ENCODE data around the gene PCTP. TPM values are rescaled to one million over a fixed set of nuclear protein-coding genes. Genes with fewer than 3 reads are reported as not detected.
A peak's percentile ranks its signal among the peaks of the same experiment; 100 is the strongest.

PCTP gene
- total RNA-seq, 1 donor from 2014 or later, result 78.1 TPM

GRCh38 chr17:55758171-55758570 is 7.3 kb downstream of the PCTP start:
- Mint-ChIP-seq H3K27me3 (ENCODE audit: unreplicated experiment) (peaks cover 2% of the 10 kb centered on the region), H3K27ac (ENCODE audit: unreplicated experiment) (no peak overlapping the region), H3K4me1 (ENCODE audit: unreplicated experiment) (peaks cover 27% of the 10 kb centered on the region)

DNA sequence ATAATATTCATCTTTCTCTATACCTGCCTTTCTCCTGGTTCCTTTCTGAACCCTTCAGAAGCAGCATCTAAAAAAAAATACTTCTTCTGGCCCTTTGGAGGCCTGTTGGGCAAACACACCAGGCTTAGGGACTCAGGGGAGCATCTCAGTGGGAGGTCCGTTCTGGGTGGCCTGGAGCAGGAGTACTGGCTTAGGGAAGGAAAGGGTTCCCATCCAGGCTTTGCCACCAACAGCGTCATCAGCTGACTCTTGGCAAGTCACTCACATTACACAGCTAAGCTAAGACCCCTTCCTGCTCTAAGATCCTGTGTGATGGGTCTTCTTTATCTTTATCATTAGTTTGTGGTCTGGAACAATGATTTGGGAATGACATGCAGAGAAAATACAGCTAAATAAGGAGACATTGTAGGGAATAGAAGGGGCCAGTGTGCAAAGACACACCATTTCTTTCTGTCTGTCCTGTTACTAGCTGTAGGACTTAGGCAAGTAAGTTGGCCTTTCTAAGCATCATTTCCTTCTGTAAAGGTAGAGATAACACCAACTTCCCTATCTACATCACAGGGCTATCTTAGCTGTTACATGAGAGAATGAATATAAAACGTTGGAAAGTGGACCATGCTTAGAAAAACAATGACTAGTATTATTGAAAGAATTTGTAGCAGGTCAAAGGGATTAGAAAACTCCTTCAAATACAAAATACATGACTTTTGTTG is 9.9 kb downstream of the PCTP start:
- no peak overlapping the region for H3K4me3 Mint-ChIP-seq (ENCODE audit: unreplicated experiment)
- H3K36me3 Mint-ChIP-seq (ENCODE audit: low read depth, unreplicated experiment), result peaks cover 12% of the 10 kb centered on the region
- peaks cover 41% of the 10 kb centered on the region for H3K4me1 Mint-ChIP-seq (ENCODE audit: unreplicated experiment)
- DNase-seq (ENCODE audit: low spot score), result no peak
- H3K27me3 Mint-ChIP-seq (ENCODE audit: unreplicated experiment), result peaks cover 4% of the 10 kb centered on the region
- no peaks in the 10 kb centered on the region for H3K9me3 Mint-ChIP-seq (ENCODE audit: unreplicated experiment)
- no peak for TF ChIP-seq CTCF (IDR thresholded peaks at IDR 0.05; ENCODE audit: unreplicated experiment)
- no peak overlapping the region for H3K27ac Mint-ChIP-seq (ENCODE audit: unreplicated experiment)

More at GRCh38 chr17:55758171-55758570, 7.3 kb downstream of the PCTP start:
- H3K4me3 Mint-ChIP-seq (ENCODE audit: unreplicated experiment), result no peak overlapping the region
- H3K9me3 Mint-ChIP-seq (ENCODE audit: unreplicated experiment), result no peaks in the 10 kb centered on the region
- peaks cover 13% of the 10 kb centered on the region for H3K36me3 Mint-ChIP-seq (ENCODE audit: low read depth, unreplicated experiment)
- no peak for DNase-seq (ENCODE audit: low spot score)
- TF ChIP-seq CTCF (IDR thresholded peaks at IDR 0.05; ENCODE audit: unreplicated experiment), result no peak

GRCh38 chr17:55762086-55762858 is 11.4 kb downstream of the PCTP start:
- H3K27ac Mint-ChIP-seq (ENCODE audit: unreplicated experiment), result no peak overlapping the region
- H3K27me3 Mint-ChIP-seq (ENCODE audit: unreplicated experiment), result peaks cover 4% of the 10 kb centered on the region
- H3K4me3 Mint-ChIP-seq (ENCODE audit: unreplicated experiment), result no peak overlapping the region
- TF ChIP-seq CTCF (IDR thresholded peaks at IDR 0.05; ENCODE audit: unreplicated experiment), result no peak
- H3K4me1 Mint-ChIP-seq (ENCODE audit: unreplicated experiment), result peaks cover 41% of the 10 kb centered on the region
- H3K9me3 Mint-ChIP-seq (ENCODE audit: unreplicated experiment), result no peaks in the 10 kb centered on the region
- peaks cover 12% of the 10 kb centered on the region for H3K36me3 Mint-ChIP-seq (ENCODE audit: low read depth, unreplicated experiment)
- DNase-seq (ENCODE audit: low spot score), result no peak

DNA sequence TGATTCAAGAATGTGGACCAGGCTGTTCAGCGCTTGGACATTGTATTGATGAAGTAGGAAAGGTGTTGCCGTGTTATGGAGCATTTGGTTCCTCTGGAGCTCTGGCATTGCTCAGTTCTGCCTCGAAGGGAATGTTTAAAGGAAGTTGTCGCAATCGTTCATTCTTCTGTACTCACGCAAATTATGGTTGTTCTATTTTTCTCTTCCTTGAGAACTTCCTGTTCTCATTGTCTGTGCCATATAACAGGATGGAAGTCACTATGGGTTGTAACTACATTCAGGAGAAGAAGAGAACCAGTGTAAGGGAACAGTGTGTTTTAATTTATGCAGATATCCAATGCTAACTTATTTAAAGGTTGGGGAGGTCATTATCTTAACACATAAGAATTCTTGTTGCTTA is 13.0 kb downstream of the PCTP start:
- DNase-seq (ENCODE audit: low spot score), result no peak
- Mint-ChIP-seq H3K9me3 (ENCODE audit: unreplicated experiment) (no peaks in the 10 kb centered on the region), H3K27ac (ENCODE audit: unreplicated experiment) (peak overlapping the region; percentile 86), H3K4me1 (ENCODE audit: unreplicated experiment) (peaks cover 41% of the 10 kb centered on the region), H3K27me3 (ENCODE audit: unreplicated experiment) (peaks cover 5% of the 10 kb centered on the region), H3K4me3 (ENCODE audit: unreplicated experiment) (no peak overlapping the region), H3K36me3 (ENCODE audit: low read depth, unreplicated experiment) (peaks cover 18% of the 10 kb centered on the region)
- no peak for TF ChIP-seq CTCF (IDR thresholded peaks at IDR 0.05; ENCODE audit: unreplicated experiment)

DNA sequence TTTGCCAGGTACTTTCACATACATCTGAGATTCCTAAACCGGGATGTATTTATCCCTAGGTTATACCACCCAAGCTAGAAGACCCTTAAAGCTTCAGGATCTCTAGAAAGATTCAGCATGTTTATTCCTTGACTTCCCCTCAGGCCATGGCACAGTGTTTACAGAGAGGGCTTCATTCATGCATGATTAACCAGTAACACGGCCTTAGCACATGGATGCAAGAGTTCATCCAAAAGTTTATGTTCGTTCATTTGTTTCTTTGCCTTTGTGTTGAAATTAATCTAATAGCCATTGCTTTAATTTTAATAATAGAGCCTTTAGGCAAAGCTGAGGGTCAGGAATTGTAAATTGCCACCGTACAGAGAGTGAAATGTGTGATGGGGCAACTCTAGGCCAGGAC is 13.8 kb downstream of the PCTP start:
- H3K9me3 Mint-ChIP-seq (ENCODE audit: unreplicated experiment), result no peaks in the 10 kb centered on the region
- peaks cover 41% of the 10 kb centered on the region for H3K4me1 Mint-ChIP-seq (ENCODE audit: unreplicated experiment)
- H3K36me3 Mint-ChIP-seq (ENCODE audit: low read depth, unreplicated experiment), result peaks cover 23% of the 10 kb centered on the region
- H3K27ac Mint-ChIP-seq (ENCODE audit: unreplicated experiment), result peak overlapping the region; percentile 86
- peaks cover 5% of the 10 kb centered on the region for H3K27me3 Mint-ChIP-seq (ENCODE audit: unreplicated experiment)
- peak overlapping the region; percentile 11 for H3K4me3 Mint-ChIP-seq (ENCODE audit: unreplicated experiment)
- TF ChIP-seq CTCF (IDR thresholded peaks at IDR 0.05; ENCODE audit: unreplicated experiment), result no peak
- no peak for DNase-seq (ENCODE audit: low spot score)

Measured in endothelial cell (in vitro differentiated cells).